ENCODE data around the gene CDK2AP2.
"Not testable (repeated sequence)": the region's sequence is repeated elsewhere in the genome, so short reads cannot be mapped to it uniquely, and the experiment has no call there.

DNA sequence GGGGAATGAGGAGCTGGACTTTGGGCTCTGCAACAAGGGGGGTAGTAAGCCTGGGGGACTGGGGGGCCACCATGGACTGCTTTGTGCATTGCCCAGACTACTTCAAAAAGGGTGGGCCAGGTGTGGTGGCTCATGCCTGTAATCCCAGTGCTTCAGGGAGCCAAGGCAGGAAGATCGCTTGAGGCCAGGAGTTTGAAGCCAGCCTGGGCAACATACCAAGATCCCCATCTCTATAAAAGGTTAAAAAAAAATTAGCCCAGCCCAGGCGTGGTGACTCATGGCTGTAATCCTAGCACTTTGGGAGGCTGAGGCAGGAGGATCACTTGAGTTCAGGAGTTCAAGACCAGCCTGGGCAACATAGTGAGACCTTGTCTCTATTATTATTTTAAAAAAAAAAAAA lies 42.4 kb downstream of the CDK2AP2 start:
- TF ChIP-seq POLR2AphosphoS5 (IDR thresholded peaks at IDR 0.05; ENCODE audit: insufficient read depth, low read depth, low read length); FOS (IDR thresholded peaks at IDR 0.05; ENCODE audit: borderline replicate concordance, insufficient read depth, low read length); POLR2A (IDR thresholded peaks at IDR 0.05; ENCODE audit: low read depth, low read length); EZH2 (IDR thresholded peaks at IDR 0.05; ENCODE audit: borderline replicate concordance, low read depth, low read length, severe bottlenecking): not testable (repeated sequence)
- TF ChIP-seq, protein P1, sequence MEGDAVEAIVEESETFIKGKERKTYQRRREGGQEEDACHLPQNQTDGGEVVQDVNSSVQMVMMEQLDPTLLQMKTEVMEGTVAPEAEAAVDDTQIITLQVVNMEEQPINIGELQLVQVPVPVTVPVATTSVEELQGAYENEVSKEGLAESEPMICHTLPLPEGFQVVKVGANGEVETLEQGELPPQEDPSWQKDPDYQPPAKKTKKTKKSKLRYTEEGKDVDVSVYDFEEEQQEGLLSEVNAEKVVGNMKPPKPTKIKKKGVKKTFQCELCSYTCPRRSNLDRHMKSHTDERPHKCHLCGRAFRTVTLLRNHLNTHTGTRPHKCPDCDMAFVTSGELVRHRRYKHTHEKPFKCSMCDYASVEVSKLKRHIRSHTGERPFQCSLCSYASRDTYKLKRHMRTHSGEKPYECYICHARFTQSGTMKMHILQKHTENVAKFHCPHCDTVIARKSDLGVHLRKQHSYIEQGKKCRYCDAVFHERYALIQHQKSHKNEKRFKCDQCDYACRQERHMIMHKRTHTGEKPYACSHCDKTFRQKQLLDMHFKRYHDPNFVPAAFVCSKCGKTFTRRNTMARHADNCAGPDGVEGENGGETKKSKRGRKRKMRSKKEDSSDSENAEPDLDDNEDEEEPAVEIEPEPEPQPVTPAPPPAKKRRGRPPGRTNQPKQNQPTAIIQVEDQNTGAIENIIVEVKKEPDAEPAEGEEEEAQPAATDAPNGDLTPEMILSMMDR (IDR thresholded peaks at IDR 0.05; ENCODE audit: extremely low read depth in 1 of 2, insufficient read depth in 1 of 2, low read depth in 1 of 2, low read length in 2 of 2), result not testable (repeated sequence)
- TF ChIP-seq, protein P2, sequence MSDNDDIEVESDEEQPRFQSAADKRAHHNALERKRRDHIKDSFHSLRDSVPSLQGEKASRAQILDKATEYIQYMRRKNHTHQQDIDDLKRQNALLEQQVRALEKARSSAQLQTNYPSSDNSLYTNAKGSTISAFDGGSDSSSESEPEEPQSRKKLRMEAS (IDR thresholded peaks at IDR 0.05; ENCODE audit: insufficient read depth, insufficient read length), result not testable (repeated sequence)

Data from endothelial cell of umbilical vein (primary cell).